Endothelial cell of umbilical vein (primary cell): Measurements from ENCODE around the gene TENT5C. TPM values are rescaled to one million over a fixed set of nuclear protein-coding genes. Genes with fewer than 3 reads are reported as not detected.

ENCODE experiments used
- BruUV-seq: library from RNA; stranded (reverse); fragments of 400-500 nt; replicated peaks from 2 replicates; lab custom pipeline; 2021; lab: Mats Ljungman, UMichigan
- CTCF ChIA-PET: fragments of 300-600, 350-600 bp; sonication (Branson Sonifier 250); formaldehyde crosslinking; loops from one replicate; lab custom pipeline; 2021; ENCODE audit warnings: antibody characterized with exemption, inconsistent platforms; lab: Charles Lee
- POLR2A ChIA-PET: fragments of 300-600, 350-600 bp; sonication (Branson Sonifier 250); formaldehyde crosslinking; loops from one replicate; lab custom pipeline; 2021; ENCODE audit warnings: antibody characterized with exemption, inconsistent platforms; lab: Charles Lee
- DNase-seq: peaks from one replicate; pipeline ENCODE4 v3.0.0-alpha.2; 2011; ENCODE audit warnings: low read depth, low spot score
- FAIRE-seq: peaks from 2 replicates; lab custom pipeline; 2011; peaks lifted over from hg19 to GRCh38; lab: Jason Lieb, UNC
- H2AFZ ChIP-seq: 2 replicates; pipeline ENCODE4 v1.6.0; 2012; ENCODE audit warnings: low read depth, low read length, control low read depth, inconsistent platforms
- H3K27ac ChIP-seq: 2 replicates; pipeline ENCODE4 v1.5.1; 2011; ENCODE audit warnings: low read depth, mild to moderate bottlenecking, control low read depth, low read length, moderate library complexity; ENCODE audit not compliant: insufficient read depth
- H3K27me3 ChIP-seq, 2 experiments: 2 replicates each; pipeline versions ENCODE4 v1.6.0 to v1.6.1; 2011; ENCODE audit warnings: low read length in 2 of 2, mixed read lengths in 1 of 2; ENCODE audit not compliant: control insufficient read depth in 2 of 2, insufficient read depth in 2 of 2
- H3K36me3 ChIP-seq, 2 experiments: 2 replicates in 1 of 2; 3 replicates in 1 of 2; pipeline ENCODE4 v1.5.1; 2011; ENCODE audit warnings: low read length in 2 of 2, mild to moderate bottlenecking in 1 of 2, moderate library complexity in 1 of 2; ENCODE audit not compliant: control insufficient read depth in 2 of 2, insufficient read depth in 2 of 2; ENCODE audit errors: extremely low read depth in 1 of 2
- H3K4me1 ChIP-seq: 3 replicates; pipeline ENCODE4 v1.5.1; 2011; ENCODE audit warnings: mild to moderate bottlenecking, low read length; ENCODE audit not compliant: control insufficient read depth, insufficient read depth; ENCODE audit errors: extremely low read depth
- H3K4me2 ChIP-seq: 2 replicates; pipeline ENCODE4 v1.6.1; 2011; ENCODE audit warnings: low read length, control low read depth, mixed read lengths; ENCODE audit not compliant: insufficient read depth
- H3K4me3 ChIP-seq, 3 experiments: fragments of 200-600 bp in 1 of 3; sonication (generic), shearing (Covaris generic) in 1 of 3; replicated peaks in 1 of 3; 2 replicates each; pipeline ENCODE4 v1.5.1; 2011 to 2016; ENCODE audit warnings: control low read depth in 3 of 3, low read length in 3 of 3, mild to moderate bottlenecking in 2 of 3, inconsistent platforms in 1 of 3, low read depth in 1 of 3, moderate library complexity in 1 of 3; ENCODE audit not compliant: insufficient read depth in 1 of 3
- H3K79me2 ChIP-seq: 2 replicates; pipeline ENCODE4 v1.6.0; 2012; ENCODE audit warnings: low read length, inconsistent platforms; ENCODE audit not compliant: control insufficient read depth, insufficient read depth
- H3K9ac ChIP-seq: replicated peaks from 2 replicates; pipeline ENCODE3; 2011; ENCODE audit warnings: low read length, control low read depth; ENCODE audit not compliant: insufficient read depth; ENCODE audit errors: extremely low read depth
- H3K9me1 ChIP-seq: replicated peaks from 3 replicates; pipeline ENCODE4 v1.6.0; 2011; ENCODE audit warnings: mild to moderate bottlenecking, low read length; ENCODE audit not compliant: control insufficient read depth, insufficient read depth; ENCODE audit errors: extremely low read depth
- H3K9me3 ChIP-seq: replicated peaks from 2 replicates; pipeline ENCODE4 v1.5.1; 2012; ENCODE audit warnings: low read length, inconsistent platforms; ENCODE audit not compliant: control insufficient read depth, insufficient read depth
- H4K20me1 ChIP-seq: replicated peaks from 2 replicates; pipeline ENCODE3; 2011; ENCODE audit warnings: mild to moderate bottlenecking, low read length; ENCODE audit not compliant: control insufficient read depth, insufficient read depth; ENCODE audit errors: extremely low read depth
- EZH2 ChIP-seq: IDR thresholded peaks from 2 replicates; pipeline ENCODE4 v1.6.1; 2012; ENCODE audit warnings: borderline replicate concordance, low read depth, mild to moderate bottlenecking, moderate library complexity, low read length, inconsistent platforms; ENCODE audit not compliant: severe bottlenecking
- FOS ChIP-seq: IDR thresholded peaks from 2 replicates; pipeline ENCODE4 v1.6.1; 2011; ENCODE audit warnings: mild to moderate bottlenecking, low read length, moderate library complexity, borderline replicate concordance; ENCODE audit not compliant: insufficient read depth
- GATA2 ChIP-seq: IDR thresholded peaks from 2 replicates; pipeline ENCODE4 v1.7.0; 2011; ENCODE audit warnings: low read depth, mild to moderate bottlenecking, moderate library complexity, mixed read lengths, low read length; ENCODE audit not compliant: insufficient read length, insufficient read depth
- JUN ChIP-seq: IDR thresholded peaks from 2 replicates; pipeline ENCODE4 v1.6.1; 2011; ENCODE audit warnings: borderline replicate concordance, low read depth; ENCODE audit not compliant: insufficient read length, insufficient read depth
- MYC ChIP-seq: IDR thresholded peaks from one replicate; pipeline ENCODE4 v1.6.1; 2011; ENCODE audit warnings: mild to moderate bottlenecking, low read depth, low read length
- POLR2A ChIP-seq: IDR thresholded peaks from 2 replicates; pipeline ENCODE4 v1.6.1; 2012; ENCODE audit warnings: low read depth, mild to moderate bottlenecking, control low read depth, low read length
- POLR2AphosphoS5 ChIP-seq: IDR thresholded peaks from 2 replicates; pipeline ENCODE4 v1.6.1; 2012; ENCODE audit warnings: low read depth, mild to moderate bottlenecking, control low read depth, low read length, moderate library complexity; ENCODE audit not compliant: insufficient read depth
- dilution Hi-C: fragments of 300-500 bp; cut with MboI; formaldehyde crosslinking; loops from one replicate; pipeline ENCODE4 v1.15.0; 2019; ENCODE audit warnings: low sequenced_read_pairs; ENCODE audit not compliant: extremely low pct_ligation_motif_present
- intact Hi-C: fragments of 100-400 bp; cut with micrococcal nuclease; formaldehyde crosslinking; loops from one replicate; pipeline ENCODE4 v1.10.0; 2022
- polyA plus RNA-seq, 4 experiments: library from polyadenylated mRNA; depleted of rRNA in 3 of 4; stranded (reverse) in 3 of 4; unstranded in 1 of 4; fragments of >200 nt; gene quantifications; 2 replicates each; pipeline versions ENCODE4 v1.2.1 to v1.2.3, GENCODE V29; 2011 to 2012; ENCODE audit warnings: missing spikeins in 1 of 4
- total RNA-seq: library from RNA; stranded (reverse); gene quantifications from 2 replicates; pipeline ENCODE4 v1.2.3, GENCODE V29; 2021
- TF ChIP-seq, protein P1 (sequence below), 2 donors: IDR thresholded peaks; 1 replicate in 1 of 2; 2 replicates in 1 of 2; pipeline ENCODE4 v1.5.1; 2011; ENCODE audit warnings: low read length in 2 of 2, mild to moderate bottlenecking in 2 of 2, moderate library complexity in 2 of 2, control low read depth in 1 of 2, inconsistent platforms in 1 of 2, low read depth in 1 of 2; ENCODE audit not compliant: insufficient read depth in 1 of 2; ENCODE audit errors: extremely low read depth in 1 of 2
- TF ChIP-seq, protein P2 (sequence below): IDR thresholded peaks from 2 replicates; pipeline ENCODE4 v1.6.1; 2011; ENCODE audit not compliant: insufficient read depth, insufficient read length

The TENT5C gene
- total and polyA plus RNA-seq, 2 donors (not counting 3 experiments of a cell fraction or from before 2014, with no cell fraction given) = 0.06 to 0.22 TPM

DNA sequence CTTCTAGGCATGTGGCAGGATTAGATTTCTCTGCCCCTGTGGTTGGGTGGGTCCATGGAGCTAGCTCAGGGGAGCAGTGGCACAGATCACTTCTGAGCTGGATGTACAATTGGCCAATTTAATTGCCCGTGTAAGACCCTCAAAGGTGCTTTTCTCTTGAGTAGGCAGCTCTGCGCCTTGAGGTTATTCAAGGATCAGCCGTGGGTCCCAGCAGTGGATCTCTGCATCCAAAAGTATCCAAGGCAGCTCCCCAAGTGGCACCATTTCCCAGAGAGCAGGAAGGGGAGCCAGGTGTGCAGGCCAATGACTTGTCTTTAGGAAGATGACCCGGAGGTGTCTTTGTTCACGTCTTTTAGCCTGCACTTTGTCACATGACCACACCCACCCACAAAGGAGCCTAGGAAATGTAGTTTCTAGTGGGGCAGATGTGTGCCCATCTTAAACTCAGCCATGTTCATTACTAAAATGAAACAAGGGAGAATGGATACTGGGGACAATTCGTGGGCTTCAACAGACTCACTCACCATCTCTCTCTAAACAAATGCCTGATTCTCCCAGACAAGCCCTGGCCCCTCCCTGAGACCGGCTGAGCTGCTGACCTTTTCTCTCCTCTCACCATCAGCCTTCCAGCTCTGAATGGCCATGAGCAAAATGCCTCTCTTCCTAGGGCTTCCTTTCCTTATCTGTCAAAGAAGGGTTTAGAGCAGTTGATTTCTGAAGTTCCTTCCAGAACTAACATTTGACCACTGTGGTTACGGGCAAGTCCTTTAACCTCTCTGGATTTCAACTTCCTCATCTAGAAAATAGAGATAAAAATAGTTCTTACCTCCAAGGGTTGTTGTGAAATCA is 41.4 kb upstream of the TENT5C start:
- H3K27ac ChIP-seq = no peak overlapping the region
- no peaks in the 10 kb centered on the region for H4K20me1 ChIP-seq
- no TSS peak for BruUV-seq
- ChIA-PET POLR2A (no interaction called here), CTCF (interaction anchor here (1.2 kb wide), 1 partner anchor 9 kb away, joined by 3 read pairs; no protein-coding TSS in a partner anchor)
- H2AFZ ChIP-seq = no peak overlapping the region
- no peaks in the 10 kb centered on the region for H3K36me3 ChIP-seq
- no peak overlapping the region for H3K4me3 ChIP-seq
- no peaks in the 10 kb centered on the region for H3K9me3 ChIP-seq
- no peak for FAIRE-seq
- intact Hi-C loops = no loop called here
- H3K9ac ChIP-seq = no peak overlapping the region
- no peaks in the 10 kb centered on the region for H3K9me1 ChIP-seq
- H3K79me2 ChIP-seq = no peaks in the 10 kb centered on the region
- TF ChIP-seq EZH2 (no peak), FOS (no peak), MYC (no peak), POLR2A (no peak), GATA2 (no peak), JUN (no peak), POLR2AphosphoS5 (no peak)
- TF ChIP-seq, protein P1, sequence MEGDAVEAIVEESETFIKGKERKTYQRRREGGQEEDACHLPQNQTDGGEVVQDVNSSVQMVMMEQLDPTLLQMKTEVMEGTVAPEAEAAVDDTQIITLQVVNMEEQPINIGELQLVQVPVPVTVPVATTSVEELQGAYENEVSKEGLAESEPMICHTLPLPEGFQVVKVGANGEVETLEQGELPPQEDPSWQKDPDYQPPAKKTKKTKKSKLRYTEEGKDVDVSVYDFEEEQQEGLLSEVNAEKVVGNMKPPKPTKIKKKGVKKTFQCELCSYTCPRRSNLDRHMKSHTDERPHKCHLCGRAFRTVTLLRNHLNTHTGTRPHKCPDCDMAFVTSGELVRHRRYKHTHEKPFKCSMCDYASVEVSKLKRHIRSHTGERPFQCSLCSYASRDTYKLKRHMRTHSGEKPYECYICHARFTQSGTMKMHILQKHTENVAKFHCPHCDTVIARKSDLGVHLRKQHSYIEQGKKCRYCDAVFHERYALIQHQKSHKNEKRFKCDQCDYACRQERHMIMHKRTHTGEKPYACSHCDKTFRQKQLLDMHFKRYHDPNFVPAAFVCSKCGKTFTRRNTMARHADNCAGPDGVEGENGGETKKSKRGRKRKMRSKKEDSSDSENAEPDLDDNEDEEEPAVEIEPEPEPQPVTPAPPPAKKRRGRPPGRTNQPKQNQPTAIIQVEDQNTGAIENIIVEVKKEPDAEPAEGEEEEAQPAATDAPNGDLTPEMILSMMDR (IDR thresholded peaks at IDR 0.05; ENCODE audit: extremely low read depth in 1 of 2, insufficient read depth in 1 of 2, low read depth in 1 of 2, low read length in 2 of 2) = no peak
- TF ChIP-seq, protein P2, sequence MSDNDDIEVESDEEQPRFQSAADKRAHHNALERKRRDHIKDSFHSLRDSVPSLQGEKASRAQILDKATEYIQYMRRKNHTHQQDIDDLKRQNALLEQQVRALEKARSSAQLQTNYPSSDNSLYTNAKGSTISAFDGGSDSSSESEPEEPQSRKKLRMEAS = no peak
- H3K27me3 ChIP-seq = peaks cover 0 to 3% of the 10 kb centered on the region in 2 experiments
- no peaks in the 10 kb centered on the region for H3K4me1 ChIP-seq
- DNase-seq = no peak
- no peak overlapping the region for H3K4me2 ChIP-seq
- dilution Hi-C loops = no loop called here
